Ovary (tissue), 9 donors: Measurements from ENCODE around the gene ASIC1. TPM values are rescaled to one million over a fixed set of nuclear protein-coding genes. Genes with fewer than 3 reads are reported as not detected.

Experiments used
- DNase-seq, 5 donors: peaks; one replicate each; pipeline ENCODE4 v3.0.0-alpha.2; 2019 to 2020
- H3K27ac ChIP-seq, 2 donors: fragments of 200-600 bp; one replicate each; pipeline versions ENCODE4 v1.5.1 to v1.8.0; 2019 to 2022
- H3K27me3 ChIP-seq: fragments of 200-600 bp; one replicate; pipeline ENCODE4 v1.8.0; 2022
- H3K36me3 ChIP-seq: fragments of 200-600 bp; sonication (generic); one replicate; pipeline ENCODE4 v1.5.1; 2019
- H3K4me1 ChIP-seq: one replicate; pipeline ENCODE4 v1.8.1; 2013; ENCODE audit warnings: mild to moderate bottlenecking, moderate library complexity; ENCODE audit not compliant: insufficient read depth
- H3K4me3 ChIP-seq: fragments of 200-600 bp; sonication (generic); one replicate; pipeline ENCODE4 v1.5.1; 2017
- H3K9me3 ChIP-seq, 2 donors: fragments of 200-600 bp in 1 of 2; sonication (generic) in 1 of 2; one replicate each; pipeline versions ENCODE4 v1.5.1 to v1.8.1; 2013 to 2019; ENCODE audit warnings: mild to moderate bottlenecking in 1 of 2, moderate library complexity in 1 of 2
- CTCF ChIP-seq, 3 donors: fragments of 450-650 bp in 2 of 3; fragments of 200-600 bp in 1 of 3; IDR thresholded peaks; one replicate each; pipeline versions ENCODE4 v1.5.1 to v1.8.0; 2016 to 2022; ENCODE audit warnings: antibody characterized with exemption in 3 of 3, mild to moderate bottlenecking in 1 of 3
- EP300 ChIP-seq: sonication (generic); formaldehyde crosslinking; IDR thresholded peaks from one replicate; pipeline ENCODE4 v1.6.1; 2017; ENCODE audit warnings: antibody characterized with exemption
- POLR2A ChIP-seq: fragments of 450-650 bp; IDR thresholded peaks from one replicate; pipeline ENCODE4 v1.6.1; 2017; ENCODE audit warnings: antibody characterized with exemption, mild to moderate bottlenecking, moderate library complexity
- WGBS, 3 donors: extraction: QIAGEN DNeasy Blood & Tissue Kit in 1 of 3; methylation state at CpG; one replicate each; pipeline versions ENCODE4 v1.1.5 to v1.1.7; 2013 to 2017; 5-methylcytosine and 5-hydroxymethylcytosine counted together
- intact Hi-C, 4 donors: fragments of 100-400 bp; cut with DNase I; formaldehyde crosslinking; loops; one replicate each; pipeline versions ENCODE4 v1.11.0 to v1.15.1; 2022 to 2023
- polyA plus RNA-seq, 2 donors: library from polyadenylated mRNA; stranded (reverse); fragments of 200-250 nt in 1 of 2; fragments of 350-450 nt in 1 of 2; fragmentation: Illumina TruSeq in 1 of 2; extraction: RNeasy Lipid Tissue Mini Kit (QIAGEN cat#74804) in 1 of 2; gene quantifications; one replicate each; pipeline ENCODE4 v1.2.3, GENCODE V29; 2013 to 2014
- total RNA-seq, 7 donors: library from RNA; depleted of rRNA in 2 of 7; stranded (reverse); fragments of >200 nt in 2 of 7; fragmentation: NEBNext Ultra II Directional in 3 of 7; extraction: Animal tissue kit (Norgen Biotek cat#: 25700) in 3 of 7; gene quantifications; one replicate each; pipeline versions ENCODE4 v1.1.0 to v1.2.4, GENCODE V29; 2016 to 2023
- donor health status: DM: no; HTN: no; CAD: no; lungs with moderate emphysema.
- donor health status: DM: no; HTN: no; CAD: no.
- donor health status: Bipolar disorder and iron deficiency.
- donor health status: DM: yes; HTN: yes; CAD: no.
- donor health status: DM: no; HTN: no; CAD: no.
- donor health status: DM: yes; HTN: yes; CAD: no.

ASIC1 gene
- total and polyA plus RNA-seq, 9 donors: 0.12 to 4.1 (median 0.69) TPM

DNA sequence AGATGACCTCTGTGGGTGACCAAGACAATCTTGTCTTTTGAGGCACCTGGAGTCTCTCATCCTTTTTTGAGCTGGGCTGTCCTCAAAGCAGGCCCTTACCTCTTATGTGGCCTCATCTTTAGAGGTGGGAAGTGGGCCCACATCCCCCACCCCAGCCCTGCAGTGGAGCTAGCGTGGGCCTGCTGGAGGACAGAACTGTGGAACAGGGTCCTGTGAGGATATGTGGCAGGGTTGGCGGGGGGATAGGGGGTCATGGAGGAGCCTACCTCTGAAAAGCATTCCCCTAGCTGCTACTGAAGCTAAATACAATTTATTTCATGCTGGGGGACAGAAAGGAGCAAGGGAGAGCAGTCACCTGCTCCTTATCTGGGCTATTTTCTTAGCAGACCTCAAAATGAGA lies 46.0 kb downstream of the ASIC1 start:
- peak overlapping the region in 1 of 2 donors; percentile 27 for H3K27ac ChIP-seq
- H3K27me3 ChIP-seq: no peaks in the 10 kb centered on the region
- TF ChIP-seq POLR2A (no peak), CTCF (IDR thresholded peaks at IDR 0.05) (no peak), EP300 (no peak)
- intact Hi-C loops: no loop called here
- H3K4me3 ChIP-seq: no peak overlapping the region
- H3K9me3 ChIP-seq: no peaks in the 10 kb centered on the region
- 90 to 100% (median 94%) methylated on average over 2 of the region's 2 CpGs for WGBS, 3 donors
- peaks cover 15% of the 10 kb centered on the region for H3K4me1 ChIP-seq
- DNase-seq: no peak
- peaks cover 2% of the 10 kb centered on the region for H3K36me3 ChIP-seq

GRCh38 chr12:50103767-50104321 lies 46.4 kb downstream of the ASIC1 start, which contains the start of gene GPD1:
Gene GPD1 (plus strand): TSS chr12:50104008. CDS start chr12:50104051, 43 bp downstream.
- WGBS, 3 donors: 14 to 18% (median 15%) methylated on average over 13 of the region's 13 CpGs
- Histone ChIP-seq H3K27me3 (no peaks in the 10 kb centered on the region), H3K4me3 (no peak within 1 kb of the TSS), H3K9me3 (no peaks in the 10 kb centered on the region), H3K36me3 (peaks cover 2% of the 10 kb centered on the region), H3K27ac (peak within 1 kb of the TSS in 1 of 2 donors; percentile 27), H3K4me1 (peaks cover 15% of the 10 kb centered on the region)
- TF ChIP-seq EP300: no peak
- TF ChIP-seq CTCF (IDR thresholded peaks at IDR 0.05): no peak
- no peak for TF ChIP-seq POLR2A
- intact Hi-C loops: no loop called here
- peak; percentile 68 to 79 (median 72) for DNase-seq

DNA sequence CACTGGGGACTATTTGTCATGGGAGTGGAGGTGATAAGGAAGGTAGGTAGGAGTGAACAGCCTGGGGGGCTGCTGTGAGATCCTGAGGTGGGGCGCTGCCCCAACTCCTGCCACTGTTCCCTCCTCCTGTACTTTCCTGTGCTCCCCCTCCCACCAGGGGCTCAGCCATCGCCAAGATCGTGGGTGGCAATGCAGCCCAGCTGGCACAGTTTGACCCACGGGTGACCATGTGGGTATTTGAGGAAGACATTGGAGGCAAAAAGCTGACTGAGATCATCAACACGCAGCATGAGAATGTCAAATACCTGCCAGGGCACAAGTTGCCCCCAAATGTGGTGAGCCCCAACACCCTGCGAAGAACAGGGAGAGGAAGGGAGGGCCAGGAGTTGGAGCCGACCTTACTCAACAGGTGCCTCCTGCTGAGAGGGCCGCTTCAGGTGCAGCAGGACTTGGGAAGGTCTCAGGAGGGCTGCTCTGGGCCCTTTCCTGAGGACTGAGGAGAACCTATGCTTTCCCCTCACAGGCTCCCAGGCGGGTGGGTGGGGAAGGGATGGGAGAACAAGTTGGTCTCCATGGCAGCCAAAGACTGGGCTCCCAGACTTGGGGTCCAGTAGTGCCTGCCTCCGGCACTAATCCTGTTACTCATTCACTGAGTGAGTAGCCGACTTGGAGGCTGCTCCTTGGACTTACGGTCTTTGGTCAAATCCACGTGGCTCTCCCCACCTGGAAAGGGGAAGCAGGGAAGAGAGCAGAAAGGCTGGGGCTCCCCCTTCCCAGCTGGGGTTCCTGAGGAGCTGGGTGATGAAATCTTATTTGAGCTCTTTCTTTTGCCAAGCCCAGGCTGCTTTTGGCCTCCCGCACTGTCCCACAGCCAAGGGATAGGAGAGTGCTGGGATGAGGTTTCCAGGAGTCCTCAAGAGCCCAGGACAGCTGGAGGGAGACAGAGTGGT lies 47.3 kb downstream of the ASIC1 start:
- Histone ChIP-seq H3K4me3 (no peak overlapping the region), H3K27me3 (no peaks in the 10 kb centered on the region), H3K9me3 (no peaks in the 10 kb centered on the region), H3K27ac (no peak overlapping the region), H3K36me3 (no peaks in the 10 kb centered on the region), H3K4me1 (peaks cover 15% of the 10 kb centered on the region)
- 73 to 87% (median 81%) methylated on average over 13 to 14 of the region's 14 CpGs for WGBS, 3 donors
- TF ChIP-seq POLR2A (no peak), CTCF (IDR thresholded peaks at IDR 0.05) (no peak), EP300 (no peak)
- DNase-seq: no peak
- intact Hi-C loops: no loop called here

DNA sequence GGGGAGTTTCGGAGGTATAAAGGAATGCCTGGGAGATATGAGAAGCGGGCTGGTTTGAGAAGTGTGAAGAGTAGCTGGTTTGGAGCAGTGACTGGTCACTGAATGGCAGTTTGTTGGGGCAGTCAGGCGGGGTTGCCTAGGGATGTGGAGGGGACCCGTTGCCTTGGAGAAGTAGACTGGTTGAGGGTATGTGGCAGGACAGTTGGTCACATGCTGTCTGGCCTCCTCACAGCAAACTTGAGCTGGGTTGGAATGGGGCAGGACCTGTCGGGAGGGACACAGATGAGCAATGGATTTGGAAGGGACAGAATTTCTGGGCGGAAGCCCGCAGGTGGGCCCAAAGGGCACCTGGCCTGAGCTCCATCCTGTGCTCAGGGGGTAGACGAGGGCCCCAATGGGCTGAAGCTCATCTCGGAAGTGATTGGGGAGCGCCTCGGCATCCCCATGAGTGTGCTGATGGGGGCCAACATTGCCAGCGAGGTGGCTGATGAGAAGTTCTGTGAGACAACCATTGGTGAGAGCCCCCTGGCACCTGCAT lies 48.6 kb downstream of the ASIC1 start:
- intact Hi-C loops: no loop called here
- H3K27ac ChIP-seq: no peak overlapping the region
- H3K36me3 ChIP-seq: no peaks in the 10 kb centered on the region
- peaks cover 15% of the 10 kb centered on the region for H3K4me1 ChIP-seq
- no peaks in the 10 kb centered on the region for H3K27me3 ChIP-seq
- 91 to 96% (median 94%) methylated on average over 12 of the region's 12 CpGs for WGBS, 3 donors
- H3K9me3 ChIP-seq: no peaks in the 10 kb centered on the region
- TF ChIP-seq POLR2A (no peak), EP300 (no peak), CTCF (IDR thresholded peaks at IDR 0.05) (no peak)
- H3K4me3 ChIP-seq: no peak overlapping the region
- no peak for DNase-seq
